ACHN (cell line): ENCODE measurements around the gene DKKL1.

Experiments used
- DNase-seq: peaks from one replicate; pipeline ENCODE4 v3.0.0-alpha.2; 2015
- in situ Hi-C: cut with HindIII; loops from 2 replicates; pipeline ENCODE4 v1.10.0; 2017; ENCODE audit warnings: low sequenced_read_pairs, low pct_ligation_motif_present, low pct_unique_long_range_greater_than_20kb

DKKL1 gene

DNA sequence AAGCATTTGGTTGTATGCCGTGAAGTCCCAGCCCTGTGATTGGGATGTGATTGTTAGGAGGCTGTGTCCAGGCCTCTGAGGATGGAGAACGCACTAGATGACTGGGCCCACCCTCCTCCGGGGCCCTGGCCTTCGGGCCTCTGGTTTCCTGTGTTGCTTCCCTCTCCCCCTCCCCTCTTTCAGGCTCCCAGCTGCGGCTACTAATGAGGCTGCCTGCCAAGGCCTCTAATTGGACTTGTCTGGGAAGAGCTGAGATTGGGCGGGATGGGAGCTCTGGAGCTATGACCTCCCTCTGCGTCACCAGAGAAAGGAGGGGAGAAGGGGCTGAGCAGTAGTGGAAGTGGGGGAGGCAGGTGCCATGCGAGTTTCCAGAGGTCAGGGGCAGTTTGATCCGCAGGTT lies 49.7 kb downstream of the DKKL1 start:
- DNase-seq, result no peak
- in situ Hi-C loops, result no loop called here

DNA sequence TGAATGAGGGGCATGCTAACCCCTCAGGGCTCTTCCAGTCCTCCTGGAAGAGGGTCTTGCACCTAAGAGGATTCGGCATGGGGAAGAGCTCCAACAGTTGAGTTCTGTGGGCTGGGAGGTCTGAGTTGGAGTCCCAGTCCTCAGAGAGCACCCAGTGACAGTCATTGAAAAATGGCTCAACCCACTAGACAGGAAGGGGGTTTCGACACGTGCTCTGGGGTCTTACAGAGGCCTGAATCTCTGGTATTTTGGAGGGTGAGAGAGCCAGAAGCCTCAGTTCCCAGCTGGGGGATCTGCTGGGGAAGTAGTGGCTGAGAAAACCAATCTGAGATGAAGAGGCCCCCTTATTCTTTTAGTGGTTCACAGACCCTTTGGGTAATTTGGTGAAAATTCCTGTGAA lies 50.6 kb downstream of the DKKL1 start:
- DNase-seq, result no peak
- in situ Hi-C loops, result no loop called here

DNA sequence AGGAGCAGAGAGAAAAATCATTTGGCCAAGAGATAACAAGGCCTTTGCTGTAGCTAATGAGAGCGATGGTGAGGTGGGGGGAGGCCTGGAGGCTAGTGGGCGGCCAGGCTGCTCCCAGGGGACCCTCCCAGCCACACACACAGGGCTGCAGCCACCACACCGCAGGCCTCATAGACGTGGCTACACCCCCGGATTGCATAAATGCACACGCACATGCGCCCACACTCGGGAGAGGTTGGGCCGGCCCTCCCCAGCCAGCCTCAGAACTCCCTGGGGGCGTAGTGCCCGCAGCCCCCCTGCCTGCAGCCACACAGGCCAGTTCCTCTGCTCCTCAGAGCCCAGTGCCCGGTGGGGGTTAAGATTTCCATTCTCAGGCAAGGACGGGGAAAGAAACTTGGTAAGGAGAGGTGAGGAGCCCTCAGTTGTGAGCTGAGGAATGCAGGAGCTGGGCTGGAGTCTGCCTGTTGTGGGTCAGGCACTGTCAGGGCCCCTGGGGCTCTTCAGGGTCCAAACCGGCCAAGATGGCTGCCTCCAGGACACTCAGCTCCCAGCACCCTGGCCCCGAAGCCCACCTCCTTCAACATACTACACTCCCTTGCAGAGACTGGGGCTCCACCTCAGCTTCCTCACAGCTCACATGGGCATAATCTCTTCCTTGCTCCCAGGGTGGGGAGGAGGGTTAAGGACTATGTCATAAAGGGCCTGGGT lies 51.6 kb downstream of the DKKL1 start:
- in situ Hi-C loops, result no loop called here
- DNase-seq, result no peak

DNA sequence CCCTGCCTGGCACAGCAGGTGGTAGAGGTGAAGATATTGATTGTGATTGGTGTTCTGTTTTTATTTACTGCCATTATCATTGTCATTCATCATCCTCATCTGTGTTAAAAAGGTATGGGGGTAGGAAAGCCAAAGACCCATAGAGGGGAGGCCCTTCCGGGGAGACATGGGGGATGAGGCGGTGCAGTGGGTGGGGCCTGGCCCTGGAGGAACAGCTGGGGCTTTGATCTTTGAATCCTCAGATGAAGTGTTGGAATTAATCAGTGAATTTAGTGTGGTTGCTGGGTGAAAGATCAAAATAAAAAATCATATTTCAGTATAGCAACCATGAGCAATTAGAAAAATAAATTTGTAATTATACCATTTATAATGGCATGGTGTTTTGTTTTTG lies 52.1 kb downstream of the DKKL1 start:
- DNase-seq, result no peak
- in situ Hi-C loops, result no loop called here

DNA sequence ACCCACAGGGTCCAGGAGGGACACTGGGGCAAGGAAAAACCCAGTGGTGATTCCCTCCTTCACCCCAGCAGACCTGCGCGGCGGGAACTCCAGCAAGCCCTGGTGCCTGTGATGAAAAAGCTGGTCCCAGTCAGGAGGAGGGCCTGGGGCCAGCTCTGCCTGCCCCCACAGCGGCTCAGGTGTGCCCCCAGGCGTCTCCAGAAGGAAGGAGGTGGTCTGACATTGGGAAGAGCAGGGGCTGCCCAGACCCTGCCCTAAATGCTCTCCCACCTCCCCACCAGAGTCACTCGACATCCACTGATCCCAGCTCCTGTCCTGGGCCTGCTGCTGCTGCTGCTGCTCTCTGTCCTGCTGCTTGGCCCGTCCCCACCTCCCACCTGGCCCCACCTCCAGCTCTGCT lies 53.4 kb downstream of the DKKL1 start:
- DNase-seq, result no peak
- in situ Hi-C loops, result no loop called here

DNA sequence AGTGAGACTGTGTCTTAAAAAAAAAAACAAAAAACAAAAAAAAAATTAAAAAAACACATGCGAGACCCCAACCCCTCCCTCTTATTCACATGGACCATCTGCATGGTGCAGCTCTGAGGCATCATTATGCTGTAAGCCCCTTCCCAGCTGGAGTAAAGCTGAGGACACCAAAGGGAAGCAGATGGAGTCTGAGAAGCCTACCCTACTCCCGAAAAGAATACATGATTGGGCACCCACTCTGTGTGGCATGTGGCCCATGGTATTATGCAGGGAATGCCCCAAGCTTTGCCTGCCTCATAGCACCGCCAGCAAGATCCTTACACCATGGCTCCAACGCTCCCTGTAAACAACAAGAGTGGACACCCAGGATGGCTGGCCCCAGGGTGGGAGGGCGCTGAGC lies 54.8 kb downstream of the DKKL1 start:
- in situ Hi-C loops, result no loop called here
- no peak for DNase-seq

DNA sequence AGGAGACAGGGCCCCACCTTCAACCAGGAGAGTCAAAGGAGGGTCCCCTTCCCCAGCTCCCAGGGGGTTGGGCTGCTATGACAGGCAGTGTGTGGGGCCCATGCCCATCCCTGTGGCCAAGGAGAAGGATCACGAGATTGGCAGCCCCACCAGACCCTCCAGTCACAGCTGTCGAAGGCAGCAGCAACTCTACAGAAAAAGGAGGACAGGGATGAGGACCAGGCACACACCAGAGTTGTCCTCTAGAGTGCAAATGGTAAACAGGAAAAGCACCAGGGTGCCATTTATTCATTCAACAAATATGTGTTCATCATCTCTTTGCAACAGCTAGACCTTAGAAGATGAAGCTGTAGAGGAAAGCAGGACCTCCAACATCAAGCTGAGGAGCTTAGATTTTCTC lies 55.5 kb downstream of the DKKL1 start:
- no peak for DNase-seq
- in situ Hi-C loops, result no loop called here

DNA sequence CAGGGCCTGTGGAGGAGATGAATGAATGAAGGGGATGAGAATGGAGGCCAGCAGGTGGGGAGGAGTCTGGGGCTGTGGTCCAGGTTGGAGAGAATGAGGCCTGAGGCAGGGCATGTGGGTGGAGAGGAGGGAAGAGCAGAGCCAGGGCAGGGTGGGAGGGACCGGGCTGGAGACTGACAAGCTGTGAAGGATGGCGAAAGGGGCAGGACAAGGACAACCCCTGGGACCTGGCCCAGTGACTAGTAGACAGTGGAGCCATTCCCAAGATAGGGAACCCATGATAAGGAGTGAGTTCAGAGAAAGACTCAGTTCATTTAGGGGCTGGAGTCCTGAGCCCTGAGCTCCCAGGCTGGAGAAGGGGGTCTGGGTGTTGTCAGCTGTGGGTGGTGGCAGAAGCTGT lies 56.5 kb downstream of the DKKL1 start:
- in situ Hi-C loops, result no loop called here
- no peak for DNase-seq

DNA sequence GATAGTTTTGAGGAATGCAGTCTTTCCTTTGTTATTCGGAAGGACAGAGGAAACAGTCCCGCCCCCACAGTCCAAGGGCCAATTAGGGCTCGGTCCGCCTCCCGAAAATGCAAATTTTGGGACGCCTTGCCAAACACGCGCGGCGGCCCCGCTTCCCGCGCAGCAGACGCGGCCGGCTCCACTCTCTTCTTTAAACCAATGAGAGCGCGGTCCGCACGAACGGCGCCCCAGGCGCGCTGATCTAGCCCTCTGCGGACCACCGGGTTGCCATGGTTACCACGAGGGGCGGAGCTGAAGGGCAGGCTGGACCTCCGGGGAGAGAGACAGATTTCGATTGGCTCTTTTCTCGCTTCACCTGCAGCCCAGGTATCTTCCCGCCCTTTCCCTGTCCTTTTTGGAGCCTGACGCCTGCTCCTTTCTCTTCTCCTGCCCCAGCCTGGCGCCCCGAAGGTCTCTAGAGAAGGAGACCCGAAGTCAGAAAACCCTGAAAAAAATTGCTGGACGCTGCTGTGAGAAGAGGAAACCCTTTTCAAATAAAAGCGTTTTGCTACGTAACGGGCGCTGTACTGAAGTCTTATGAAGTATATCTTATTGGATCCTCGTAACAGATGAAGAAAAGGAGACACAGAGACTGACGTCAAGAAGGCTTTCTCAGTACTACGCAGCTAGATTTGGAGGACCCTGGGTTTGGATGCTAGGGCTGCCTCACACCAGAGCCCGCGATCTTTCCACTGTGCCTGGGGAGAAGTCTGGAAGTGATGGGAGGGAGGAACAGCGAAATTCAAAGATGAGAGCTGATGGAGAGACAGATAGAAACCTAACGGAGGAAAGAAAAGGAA lies 57.6 kb downstream of the DKKL1 start:
- no peak for DNase-seq
- in situ Hi-C loops, result no loop called here

DNA sequence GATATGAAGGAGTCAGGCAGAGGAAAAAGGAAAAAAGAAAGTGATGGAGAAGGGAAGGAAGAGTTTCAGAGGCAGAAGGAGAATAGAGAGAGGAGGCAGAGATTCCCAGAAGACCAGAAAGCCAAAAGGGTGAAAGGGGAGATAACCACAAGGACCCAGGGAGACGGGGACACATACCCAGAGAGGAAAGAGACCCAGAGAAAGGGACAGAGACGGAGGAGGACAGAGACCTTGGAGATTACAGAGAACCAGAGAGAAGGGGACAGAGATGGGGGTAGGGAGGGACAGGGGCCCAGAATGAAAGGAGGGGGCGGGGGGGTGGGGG lies 58.2 kb downstream of the DKKL1 start:
- DNase-seq, result no peak
- in situ Hi-C loops, result no loop called here

DNA sequence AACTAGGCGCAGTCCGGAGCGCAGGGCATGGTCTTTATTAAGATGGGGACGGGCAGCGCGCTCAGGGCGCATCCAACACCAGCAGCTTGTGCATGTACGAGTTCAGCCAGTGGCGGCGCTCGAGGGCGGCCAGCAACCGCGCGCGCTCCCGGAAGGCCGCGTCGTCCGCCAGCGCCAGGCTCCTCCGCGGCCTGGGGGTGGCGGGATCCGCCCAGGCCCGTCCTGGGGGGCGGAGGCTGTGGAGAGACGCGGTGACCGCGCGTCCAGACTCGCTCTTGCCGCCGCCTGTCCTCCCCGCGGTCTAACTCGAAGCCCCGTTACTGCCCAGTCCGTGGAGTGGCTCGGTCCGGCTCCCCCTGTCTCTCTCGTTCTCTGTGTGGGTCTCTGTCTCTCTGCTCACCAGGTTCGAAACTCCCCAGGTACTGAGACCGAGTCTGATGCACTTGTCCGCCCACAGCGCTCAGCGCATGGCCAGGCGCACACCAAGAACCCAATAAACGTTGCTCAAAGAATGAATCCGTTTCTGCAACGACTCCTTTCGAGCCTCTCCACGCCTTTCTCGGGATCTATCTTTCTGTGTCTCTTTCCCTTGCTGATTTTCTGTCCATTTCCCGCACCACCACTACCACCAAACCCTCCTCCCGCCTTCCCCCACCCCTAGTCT lies 58.9 kb downstream of the DKKL1 start:
- in situ Hi-C loops, result no loop called here
- no peak for DNase-seq

DNA sequence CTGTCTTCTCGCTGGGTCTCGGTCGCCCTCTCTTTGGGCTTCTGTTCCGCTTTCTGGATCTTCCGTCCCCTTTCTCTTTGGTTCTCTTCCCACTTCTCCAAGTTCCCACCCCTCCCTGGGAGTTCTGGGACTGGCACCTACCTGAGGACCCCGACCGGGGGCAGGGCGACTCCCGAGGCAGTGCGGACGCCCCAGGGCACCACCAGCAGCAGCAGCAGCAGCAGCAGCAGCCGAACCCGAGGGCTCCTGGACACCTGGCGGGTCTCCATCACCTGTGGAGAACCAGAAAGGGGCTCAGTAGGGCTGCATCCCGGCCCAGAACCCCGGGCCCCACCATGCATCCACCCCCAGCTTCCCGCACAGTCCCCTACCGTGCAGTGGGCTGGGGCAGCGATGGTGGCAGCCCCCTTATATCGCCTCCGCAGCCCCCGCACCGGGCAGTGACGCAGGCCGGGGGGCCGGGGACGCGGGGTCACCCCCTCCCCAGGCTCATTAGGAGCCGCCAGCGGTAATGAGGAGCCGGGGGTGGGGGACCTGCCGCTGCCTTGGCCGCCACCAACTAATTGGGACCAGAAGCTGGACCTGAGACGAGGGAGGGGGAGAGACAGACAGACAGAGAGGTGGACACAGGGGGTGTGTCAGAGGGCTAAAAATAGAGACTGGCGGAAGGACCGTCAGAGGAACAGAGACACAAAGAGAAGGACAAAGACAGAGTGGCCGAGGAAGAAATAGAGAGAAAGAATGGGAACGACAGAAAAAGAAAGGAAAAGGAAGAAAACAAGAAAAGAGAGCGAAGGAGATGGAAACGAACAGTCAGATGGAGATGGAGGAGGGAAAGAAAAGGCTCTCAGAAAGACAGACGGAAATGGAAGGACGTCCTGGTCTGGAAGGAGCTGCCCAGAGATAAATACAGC lies 59.7 kb downstream of the DKKL1 start, which contains the start of gene PTH2:
TSS of gene PTH2 (minus strand) at position 371 of the 914 bp plus-strand sequence. CDS start at position 269, 102 bp downstream.
- no peak for DNase-seq
- in situ Hi-C loops, result no loop called here

DNA sequence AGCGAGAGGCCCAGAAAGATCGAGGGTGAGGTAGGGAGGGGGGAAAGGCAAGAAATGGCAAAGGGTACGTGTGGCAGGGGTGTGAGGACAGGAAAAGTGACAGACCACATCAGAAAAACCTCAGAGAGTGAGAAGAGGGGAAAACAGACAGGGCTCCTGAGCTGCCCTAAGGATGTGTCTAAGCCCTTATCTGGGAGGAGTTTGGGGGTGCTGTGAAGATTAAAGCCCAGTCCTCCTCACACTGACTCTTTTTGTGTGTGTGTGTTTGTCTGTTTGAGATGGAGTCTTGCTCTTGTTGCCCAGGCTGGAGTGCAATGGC lies 60.3 kb downstream of the DKKL1 start:
- in situ Hi-C loops, result no loop called here
- no peak for DNase-seq
